ENCODE measurements around the gene DOK3.

The DOK3 gene

DNA sequence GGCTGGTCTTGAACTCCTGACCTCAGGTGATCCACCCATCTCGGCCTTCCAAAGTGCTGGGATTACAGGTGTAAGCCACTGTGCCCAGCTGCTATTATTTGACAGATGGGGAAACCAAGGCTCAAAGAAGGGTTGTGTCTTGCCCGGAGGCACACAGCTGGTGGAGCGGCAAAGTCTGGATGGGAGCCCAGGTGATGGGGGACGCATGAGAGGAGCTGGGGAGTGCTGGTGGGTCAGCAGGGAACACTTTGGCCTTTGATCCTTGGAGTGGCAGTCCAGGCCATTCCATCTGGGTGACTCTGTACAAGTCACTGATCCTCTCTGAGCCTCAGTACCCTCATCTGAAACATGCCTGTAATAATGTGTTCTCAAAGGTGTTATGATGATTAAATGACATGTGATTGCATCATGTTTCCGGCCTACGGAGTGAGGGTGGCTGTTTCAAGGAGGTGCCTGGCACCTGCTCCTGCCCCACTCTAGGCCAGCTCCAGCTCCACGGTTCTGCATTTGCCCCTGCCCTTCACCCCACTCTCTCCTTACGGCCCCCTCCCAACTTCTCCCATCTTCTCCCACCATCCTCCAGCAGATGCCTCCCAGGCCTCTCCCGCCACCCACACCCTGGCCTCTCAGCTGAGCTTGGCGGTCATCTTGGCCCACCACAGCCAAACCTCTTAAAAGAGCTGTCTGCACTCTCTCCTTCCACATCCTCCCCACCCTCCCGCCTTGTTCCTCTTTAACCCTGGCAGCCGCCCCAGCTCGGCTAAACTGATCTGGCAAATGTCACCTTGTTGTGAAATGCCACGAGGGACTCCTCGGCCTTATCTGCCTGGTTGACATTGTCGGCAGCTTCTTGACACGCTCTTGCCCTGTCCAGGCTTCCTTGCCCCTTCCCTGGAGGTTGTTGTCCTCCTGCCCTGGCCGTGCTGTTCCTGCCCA is 30.6 kb downstream of the DOK3 start:
- DNase-seq, result peak; percentile 56

DNA sequence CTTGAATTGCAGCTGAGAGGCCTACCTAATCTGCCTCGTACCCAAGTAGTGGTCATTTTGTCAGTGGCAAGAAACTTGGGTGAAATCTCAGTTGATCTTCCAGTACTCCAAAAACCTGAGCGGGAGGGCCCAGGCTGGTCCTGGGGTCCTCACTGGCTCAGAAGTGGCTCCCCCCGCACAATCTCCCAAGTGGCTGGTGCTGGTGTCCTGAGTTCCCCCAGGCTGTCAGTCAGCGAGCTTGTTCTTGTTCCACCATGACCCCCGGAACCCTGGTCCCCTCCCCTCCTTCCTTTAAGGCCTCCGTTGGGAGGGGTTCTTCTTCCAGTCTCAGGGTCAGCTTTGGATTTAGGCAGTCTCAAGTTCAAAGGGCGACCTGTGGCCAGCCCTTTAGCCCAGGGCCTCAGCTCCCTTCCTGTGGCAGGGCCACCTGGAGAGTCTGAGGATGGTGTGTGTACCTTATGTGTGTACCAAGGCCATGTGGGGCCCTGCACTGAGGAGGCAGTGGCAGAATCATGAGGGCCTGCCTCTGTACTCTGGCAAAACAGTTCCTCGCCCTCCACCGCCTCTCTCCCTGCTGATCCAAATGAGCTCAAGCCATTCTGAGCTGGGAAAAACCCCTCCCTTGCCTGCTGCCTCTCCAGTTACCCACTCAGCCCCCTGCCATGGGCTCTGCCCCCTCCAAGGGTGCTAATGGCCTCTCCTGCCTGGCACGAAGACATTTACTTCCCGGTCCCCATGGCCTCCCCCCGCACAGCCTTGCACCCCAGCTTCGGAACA is 31.7 kb downstream of the DOK3 start:
- DNase-seq, result no peak

DNA sequence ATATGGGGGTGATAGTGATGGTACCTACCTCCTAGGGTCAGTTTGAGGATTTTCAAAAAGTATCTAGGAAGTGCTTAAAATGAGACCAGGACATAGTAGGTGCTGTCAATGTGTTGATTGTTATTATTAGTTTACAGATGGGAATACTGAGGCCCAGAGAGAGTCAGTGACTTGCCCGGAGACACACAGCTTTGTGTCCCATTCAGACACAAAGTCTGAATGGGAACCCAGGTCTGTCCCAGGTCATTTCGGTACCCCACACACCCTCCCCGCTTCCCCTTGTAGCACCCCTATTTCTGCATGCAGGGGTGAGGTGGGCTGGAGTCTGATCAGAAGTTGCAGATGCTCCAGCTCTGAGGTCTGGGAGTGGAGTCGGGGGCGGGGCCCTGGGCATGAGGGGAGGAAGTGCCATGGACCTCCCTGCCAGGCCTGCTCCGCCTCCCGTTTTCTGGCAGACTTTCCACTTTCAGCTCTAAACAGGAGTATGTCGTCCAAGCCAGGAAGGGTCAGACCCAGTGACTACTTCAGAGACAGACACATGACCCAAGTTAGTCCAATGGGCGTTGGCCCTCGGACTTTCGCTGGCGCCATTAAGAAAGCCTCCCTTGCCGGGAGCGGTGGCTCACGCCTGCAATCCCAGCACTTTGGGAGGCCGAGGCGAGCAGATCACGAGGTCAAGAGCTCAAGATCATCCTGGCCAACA is 32.9 kb downstream of the DOK3 start:
- DNase-seq, result peak; percentile 66

DNA sequence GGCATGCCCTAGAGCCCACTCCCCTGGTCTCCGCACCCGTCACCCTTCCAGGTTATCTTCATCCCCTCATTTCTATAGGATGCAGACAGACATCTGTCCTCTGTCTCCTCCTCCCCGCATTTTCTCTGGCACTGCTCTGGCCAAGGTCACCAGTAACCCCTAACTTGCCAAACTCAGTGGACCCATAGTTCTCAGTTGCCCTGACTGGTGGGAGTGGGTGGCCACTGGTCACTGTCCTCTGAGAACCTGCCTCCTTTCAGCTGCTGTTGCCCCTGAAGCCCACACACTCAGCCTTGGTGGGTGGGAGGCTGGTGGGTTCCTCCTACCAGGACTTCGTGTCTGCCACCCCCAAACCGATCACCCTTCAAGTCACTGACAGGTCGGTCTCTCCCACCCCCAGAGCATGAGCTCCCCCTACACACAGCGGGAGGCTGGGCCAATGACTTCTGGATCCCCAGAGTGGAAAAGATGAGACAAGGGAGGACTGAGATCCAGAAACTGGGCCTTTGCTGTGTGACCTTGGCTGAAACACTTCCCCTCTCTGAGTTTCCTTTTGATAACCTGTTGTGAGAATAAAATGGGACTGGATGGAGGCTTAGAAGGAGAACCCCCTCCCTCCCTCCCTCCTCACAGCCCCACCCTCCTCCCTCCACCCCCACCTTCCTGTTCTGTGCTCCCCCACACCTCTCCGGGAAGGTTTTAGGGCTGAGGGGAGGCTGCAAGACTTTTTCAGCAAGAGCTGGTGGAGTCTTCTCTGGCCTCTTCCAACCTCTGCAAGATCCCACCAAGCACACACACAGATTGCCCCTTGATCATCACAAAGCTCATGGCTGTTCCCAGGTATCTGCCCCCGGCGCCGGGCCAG is 33.8 kb downstream of the DOK3 start:
- no peak for DNase-seq

DNA sequence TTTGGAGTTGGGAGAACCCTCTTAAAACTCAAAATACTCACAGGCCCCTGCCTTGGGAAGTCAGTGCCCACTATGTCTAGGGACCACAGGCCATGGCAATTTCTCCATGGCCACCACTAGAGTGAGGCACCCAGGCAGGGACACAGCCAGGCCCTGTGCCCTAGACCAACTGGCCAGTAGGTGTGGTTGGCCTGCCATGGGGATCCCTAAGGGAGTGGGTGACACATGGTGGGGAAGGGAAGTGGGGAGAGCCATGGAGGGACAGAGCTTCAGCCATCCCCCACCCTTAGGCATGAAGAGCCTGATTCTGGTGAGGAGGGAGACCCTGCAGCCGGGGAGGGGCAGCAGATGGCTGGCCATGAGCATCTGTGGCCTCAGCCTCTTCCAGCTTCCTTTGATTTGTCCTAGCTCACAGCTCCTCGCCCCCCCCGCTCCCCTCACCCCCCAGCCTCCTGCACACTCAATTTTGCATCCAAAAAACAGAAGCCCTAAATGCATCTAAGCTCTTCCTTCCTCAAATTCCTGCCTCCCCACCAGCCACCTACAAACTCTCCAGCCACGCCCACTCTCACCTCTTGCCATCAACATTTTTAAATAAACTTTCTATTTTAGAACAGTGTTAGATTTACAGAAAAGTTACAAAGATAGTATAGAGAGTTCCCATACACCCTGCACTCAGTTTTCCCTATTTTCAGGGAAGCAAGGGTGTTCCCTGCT is 34.6 kb downstream of the DOK3 start:
- DNase-seq, result no peak

DNA sequence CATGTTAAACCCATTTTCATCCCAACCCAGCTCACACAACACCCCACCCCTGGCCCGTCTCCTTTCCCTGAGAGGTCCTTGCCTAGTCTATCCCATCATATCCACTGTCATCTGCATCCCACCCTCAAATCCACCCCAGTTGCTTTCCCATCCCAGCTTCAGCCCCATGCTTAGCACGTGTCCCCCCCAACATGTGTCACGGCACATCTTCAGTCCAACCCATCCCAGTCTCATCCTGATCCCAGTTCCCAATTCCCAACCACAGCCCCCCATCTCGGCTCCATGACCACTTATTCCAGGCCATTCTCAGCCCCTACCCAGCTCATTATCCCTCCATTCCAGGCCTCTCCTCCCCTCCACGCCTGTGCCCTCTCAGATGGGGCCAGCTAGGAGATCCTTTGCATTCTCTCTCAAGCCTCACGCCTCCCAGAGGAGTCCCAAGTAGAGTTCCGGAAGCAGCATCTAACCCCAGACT is 35.6 kb downstream of the DOK3 start:
- DNase-seq, result no peak

DNA sequence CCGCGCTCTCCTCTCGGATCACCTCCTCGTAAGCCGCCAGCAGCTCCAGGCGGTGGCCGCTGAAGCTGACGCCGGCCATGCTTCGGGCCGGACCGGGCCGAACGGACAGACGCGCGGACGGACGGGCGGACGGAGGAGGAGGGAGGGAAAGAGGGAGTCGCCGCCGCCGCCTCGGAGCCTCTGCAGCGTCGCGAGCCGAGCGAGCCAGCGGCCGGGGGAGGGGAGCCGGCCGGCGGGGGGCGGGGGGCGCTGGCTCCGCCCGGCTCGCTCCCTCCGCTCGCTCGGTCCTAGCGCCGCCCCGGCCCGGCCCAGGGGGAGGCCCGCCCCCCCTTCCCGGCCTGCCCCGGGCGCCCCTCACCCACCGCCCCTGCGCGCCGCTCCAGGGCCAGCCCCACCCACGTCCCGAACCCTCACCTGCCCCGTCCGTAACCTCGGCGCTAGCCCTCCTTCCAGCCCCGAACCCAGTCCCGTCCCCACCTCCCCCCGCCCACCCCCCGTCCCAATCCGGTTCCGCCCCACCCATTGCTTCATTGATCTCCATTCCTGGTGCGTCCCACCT is 36.1 kb downstream of the DOK3 start, which contains the start of gene DBN1:
Gene DBN1, minus strand, starts transcription at position 192 of the 559 bp plus-strand sequence. Its CDS starts 113 bp downstream, at position 79.
- peak; percentile 80 for DNase-seq

DNA sequence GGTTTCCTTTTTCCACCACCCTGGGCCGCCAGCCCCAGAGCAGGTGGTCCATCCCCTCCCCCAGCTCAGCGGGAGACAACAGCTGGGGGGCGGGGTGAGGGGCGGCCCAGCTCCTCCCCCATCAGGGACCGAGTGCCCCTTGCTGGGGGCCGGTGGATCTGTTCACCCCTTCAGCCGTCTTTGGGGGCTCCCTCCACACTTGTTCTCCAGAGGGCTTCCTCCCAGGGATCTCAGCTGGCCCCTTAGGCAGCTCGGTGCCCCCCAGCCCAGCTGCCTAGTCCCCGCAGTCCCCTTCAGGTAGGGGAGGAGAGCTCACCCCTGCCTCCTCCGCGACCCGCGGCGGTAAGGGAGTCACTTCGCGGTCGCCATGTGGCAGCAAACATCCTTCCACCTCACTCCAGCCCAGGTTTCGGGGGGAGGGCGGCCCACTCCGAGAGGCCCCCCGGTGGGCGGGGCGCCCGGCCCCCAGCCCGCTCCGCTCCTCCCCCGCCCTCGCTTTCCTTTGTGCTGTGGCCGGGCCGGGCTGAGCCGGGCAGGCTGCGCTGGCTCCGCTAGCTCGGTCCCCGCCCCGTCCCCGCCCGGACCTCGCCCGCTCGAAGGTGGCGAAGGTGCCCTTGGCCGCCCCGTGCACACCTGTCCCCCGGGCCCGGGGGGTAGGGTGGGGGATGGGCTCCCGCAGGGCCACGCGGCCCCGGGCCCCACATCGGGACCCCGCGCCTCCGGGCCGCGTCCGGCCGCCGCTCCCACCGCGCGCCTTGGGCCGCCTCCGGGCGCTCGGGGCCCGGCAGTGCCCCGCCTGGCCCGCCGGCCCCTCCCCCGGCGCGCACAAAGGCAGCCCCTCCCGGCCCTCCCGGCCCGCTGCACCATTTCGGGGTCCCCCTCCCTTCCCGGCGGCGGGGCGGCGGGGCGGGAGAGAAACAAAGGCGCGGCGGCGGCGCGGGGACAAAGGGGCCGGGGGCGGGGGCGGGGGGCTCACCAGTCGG is 36.9 kb downstream of the DOK3 start:
- DNase-seq, result peak; percentile 64

DNA sequence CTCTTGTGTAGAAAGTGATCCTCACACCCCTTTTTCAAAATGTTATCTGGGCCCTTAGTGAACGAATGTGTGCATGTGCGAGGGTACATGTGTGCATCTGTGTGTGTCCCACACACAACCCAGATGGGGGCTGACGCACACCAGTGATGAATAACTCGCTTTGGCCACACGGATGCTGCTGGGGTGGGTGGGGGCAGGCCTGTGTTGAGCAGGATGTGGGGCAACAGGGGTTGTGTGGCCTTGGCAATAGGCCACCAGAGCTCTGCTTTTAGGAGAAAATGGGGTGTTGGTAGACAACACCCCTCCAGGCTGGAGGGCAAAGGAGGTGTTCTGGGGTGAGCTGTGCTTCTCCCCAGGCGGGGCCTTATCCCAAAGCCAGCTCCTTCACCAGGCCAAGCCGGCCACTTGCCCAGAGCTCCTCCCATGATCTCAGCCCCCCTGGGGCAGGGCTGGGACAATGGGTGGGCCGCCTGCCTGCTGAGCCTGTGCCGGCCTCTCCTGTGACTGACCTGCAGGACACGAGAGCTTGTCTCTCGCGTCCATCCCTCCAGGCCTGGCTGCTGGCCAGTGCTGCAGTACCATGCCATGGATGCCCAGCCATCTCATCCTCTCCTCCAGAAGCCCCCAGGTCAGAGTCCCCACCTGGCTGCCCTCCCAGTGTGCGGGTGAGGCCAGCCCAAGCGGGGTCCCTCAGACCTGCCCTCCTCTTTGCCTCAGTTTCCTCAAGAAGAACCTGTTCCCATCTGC is 37.8 kb downstream of the DOK3 start:
- DNase-seq, result peak; percentile 71

DNA sequence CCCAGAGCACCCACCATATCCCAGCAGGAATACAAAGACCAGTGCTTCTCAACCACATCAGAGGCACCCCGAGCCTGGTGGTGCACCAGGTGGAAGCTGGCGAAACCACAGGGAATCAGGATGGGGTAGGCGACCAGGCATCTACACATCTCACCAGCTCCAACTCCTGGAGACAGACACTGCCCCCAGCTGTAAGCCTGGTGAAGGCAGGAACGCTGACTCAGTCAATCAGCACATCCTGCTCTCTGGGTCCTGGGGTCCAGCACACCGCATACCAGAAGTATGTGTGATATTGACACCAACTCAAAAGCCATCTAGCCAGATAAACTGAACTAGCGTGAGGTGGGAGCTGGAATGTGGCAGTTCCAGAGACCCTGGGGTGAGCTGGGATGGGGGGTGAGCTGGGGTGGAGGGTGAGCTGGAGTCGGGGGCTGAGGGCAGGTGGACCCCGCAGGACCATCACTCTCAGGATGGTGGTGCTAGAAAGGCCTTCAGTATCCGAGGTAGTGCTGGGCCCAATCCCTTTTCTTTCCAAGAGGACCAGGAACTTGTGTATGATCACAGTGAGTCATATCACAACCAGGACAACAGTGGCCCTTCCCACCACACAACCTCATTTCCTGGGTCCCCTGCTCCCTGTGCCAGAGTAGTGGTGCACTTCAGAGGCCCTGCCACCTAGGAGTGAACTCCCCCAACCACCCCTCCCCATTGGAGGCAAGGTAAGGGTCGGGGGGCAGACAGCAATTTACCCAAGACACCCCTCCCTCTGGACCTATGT is 38.7 kb downstream of the DOK3 start:
- DNase-seq, result peak; percentile 79

DNA sequence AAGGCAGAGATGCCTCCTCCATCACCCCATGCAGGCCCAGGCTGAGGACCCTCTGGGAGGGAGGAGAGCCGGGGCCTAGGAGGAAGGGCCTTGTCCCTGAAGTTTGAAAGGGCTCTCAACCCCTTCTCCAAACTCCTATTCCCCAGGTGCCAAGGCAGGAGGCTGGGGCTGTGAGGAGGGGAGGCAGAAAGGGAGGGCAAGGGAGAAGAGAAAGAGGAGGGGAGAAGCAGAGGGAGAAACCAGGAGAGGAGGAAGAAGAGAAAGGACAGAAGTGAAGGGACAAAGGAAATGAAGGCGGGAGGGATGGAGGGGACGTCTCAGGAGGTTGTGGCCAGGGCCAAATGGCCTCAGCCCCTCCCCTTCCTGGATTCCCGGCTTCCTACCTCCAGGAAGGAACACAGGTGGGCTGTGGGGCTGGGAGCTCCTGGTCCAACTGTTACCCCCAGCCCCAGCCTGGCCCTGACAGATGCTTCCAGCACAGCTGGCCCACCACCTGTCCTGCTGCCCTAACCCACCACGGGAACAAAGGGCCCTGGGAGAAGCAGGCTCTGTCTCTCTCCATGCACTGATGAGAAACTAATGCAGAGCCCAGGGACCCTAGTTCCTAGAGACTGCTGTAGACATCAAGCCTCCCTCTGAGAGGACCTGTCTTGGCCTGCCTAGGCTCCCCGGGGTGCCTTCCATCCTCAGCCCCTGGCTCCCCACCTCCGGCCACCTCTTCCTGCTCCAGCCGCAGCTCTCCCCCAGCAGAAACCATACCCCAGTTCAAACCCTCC is 39.7 kb downstream of the DOK3 start:
- no peak for DNase-seq

DNA sequence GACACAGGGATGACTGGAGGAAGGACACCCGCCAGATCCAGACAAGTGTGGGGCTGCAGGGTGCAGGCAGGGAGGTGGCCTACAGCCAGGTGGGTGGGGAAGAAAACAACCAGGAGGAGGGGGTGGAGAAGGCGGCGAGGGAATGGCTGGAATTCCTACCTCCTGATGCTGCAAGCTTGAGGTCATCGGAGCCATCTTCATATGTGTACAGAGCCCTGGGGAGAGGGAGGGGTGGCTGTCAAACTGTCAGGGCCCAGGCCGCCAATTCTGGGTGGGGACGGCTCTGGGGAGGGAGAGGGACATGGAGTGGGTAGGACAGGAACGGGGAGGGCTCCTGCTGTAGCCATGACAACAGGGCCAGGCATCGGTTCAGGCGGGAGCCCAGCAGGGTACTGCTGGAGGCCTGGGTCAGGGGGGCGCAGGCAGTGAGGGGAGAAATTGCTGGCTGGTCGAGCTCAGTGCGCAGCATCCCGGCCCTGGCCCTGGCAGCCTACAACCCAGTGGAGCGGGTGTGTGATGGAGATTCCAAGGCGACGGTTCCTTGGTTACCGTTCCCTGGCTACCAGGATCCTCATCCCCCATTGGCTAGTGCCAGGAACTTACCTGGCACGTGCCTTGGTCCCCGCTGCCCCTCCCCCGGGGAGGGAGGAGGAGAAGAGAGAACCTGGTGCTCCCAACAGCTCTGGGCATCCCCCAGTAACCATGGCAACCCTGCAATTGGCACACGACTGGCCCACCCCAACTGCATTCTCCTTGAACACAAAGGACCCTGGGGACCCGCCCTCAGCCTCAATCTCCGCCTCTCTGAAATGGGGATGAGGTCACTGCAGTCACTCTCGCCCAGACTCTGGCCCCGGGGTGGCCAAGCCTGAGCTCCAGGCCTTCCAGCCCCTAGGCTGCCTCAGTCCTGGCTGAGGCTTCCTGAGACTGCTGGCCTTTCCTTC is 40.7 kb downstream of the DOK3 start:
- DNase-seq, result peak; percentile 80

DNA sequence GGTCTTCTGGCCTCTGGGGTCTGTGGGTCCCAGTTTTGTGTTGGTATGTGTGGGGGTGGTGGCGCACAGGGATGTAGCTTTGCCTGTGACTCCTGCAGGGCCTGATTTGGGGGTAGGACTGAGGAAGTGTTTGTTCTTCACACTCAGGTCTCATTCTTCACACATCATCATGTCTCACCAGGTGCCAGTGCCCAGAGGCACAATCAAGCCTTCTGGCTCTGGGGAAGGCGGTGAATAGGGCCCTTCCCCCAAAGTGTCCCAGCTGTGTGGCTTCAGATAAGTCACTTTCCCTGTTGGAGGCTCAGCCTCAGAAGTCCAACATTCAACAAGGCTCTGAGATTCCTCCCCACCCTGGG is 41.3 kb downstream of the DOK3 start:
- DNase-seq, result no peak

DNA sequence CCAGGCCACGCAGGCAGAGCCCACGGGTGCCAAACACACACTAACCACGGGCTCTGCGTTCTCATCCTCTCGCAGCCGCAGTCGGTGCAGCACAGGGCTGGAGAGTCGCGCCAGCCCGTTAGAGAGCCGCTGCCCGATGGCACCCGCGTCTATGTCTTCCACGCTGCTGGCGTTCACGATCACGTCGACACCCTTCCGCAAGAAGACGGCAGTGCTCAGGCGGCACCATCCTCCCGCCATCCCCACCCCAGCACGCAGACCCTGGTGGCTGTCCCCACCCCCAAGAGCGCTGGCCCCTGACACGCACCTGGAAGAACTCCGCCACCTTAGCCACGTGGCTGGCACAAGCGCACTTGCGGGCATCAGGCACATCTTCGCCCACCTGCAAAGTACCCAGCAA is 42.2 kb downstream of the DOK3 start:
- DNase-seq, result no peak

DNA sequence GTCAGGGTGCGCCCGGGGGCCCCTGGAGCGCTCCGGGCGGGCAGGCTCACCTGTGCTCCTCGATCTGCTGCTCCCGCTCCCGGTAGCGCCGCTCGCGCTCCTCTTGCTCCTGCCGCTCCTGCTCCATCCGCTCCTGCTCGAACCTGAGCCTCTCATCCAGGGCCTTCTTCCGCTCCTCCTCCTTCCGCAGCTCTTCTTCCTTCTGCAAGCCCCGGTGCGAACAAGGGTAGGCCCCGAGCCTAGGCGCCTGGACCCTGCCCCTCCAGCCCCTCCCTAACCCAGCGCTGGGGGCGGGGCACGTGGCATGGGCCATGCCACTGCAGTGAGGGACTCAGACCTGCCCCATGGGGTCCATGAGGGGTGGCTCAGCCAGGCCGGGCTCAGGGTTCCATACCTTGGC is 42.8 kb downstream of the DOK3 start:
- no peak for DNase-seq

DNA sequence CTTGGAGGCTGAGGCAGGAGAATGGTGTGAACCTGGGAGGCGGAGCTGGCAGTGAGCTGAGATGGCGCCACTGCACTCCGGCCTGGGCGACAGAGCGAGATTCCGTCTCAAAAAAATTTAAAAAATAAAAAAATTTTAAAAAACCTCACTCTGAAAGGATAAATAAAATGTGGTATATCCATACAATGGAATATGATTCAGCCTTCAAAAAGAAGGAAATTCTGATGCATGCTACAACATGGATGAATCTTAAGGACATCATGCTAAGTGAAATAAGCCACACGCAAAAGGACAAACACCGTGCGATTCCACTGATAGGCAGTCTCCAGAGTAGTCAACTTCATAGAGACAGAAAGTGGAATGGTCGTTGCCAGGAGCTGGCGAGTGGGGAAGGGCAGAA is 44.6 kb downstream of the DOK3 start:
- no peak for DNase-seq

Data from fibroblast of skin of right biceps (primary cell).